ENCODE measurements around the gene CBFB. TPM values are rescaled to one million over a fixed set of nuclear protein-coding genes. Genes with fewer than 3 reads are reported as not detected.

CBFB gene
- total RNA-seq, 4 donors from 2014 or later, result 42.4 to 76.3 (median 48.2) TPM

GRCh38 chr16:67129422-67129821 lies 100.5 kb downstream of the CBFB start:
- intact Hi-C loops (cut with DNase I; ENCODE audit: low total_unique reads), result no loop called here
- TF ChIP-seq POLR2A (IDR thresholded peaks at IDR 0.05) (no peak), CTCF (IDR thresholded peaks at IDR 0.05) (no peak)
- DNase-seq (ENCODE audit: low spot score in 2 of 2), result no peak
- 98 to 100% methylated on average over 3 of the region's 3 CpGs for WGBS, 2 donors
- H3K4me3 ChIP-seq (ENCODE audit: low read depth, poor library complexity, severe bottlenecking), result no peak overlapping the region

DNA sequence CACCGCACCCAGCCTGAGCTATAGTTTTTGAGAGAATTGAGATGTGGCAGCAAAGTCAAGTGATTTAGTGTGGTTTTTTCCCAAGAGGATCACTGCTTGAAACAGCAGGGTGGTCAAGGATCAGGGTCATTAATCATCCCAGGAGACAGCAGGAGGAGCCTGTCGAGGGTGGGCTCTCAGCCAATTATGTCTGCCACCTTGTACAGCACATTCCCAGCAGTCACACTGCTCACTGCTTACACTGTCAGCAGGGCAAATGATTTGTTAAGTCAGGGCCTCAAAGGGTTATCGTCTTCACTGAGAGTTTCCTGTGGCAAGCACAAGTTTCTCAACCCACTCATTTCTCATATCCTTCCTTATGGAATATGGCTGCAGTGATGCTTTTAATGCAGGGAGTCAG lies 108.7 kb downstream of the CBFB start:
- intact Hi-C loops (cut with DNase I; ENCODE audit: low total_unique reads), result no loop called here
- 58 to 64% methylated on average over 3 of the region's 3 CpGs for WGBS, 2 donors

GRCh38 chr16:67141391-67141790 lies 112.4 kb downstream of the CBFB start:
- no peak overlapping the region for H3K4me3 ChIP-seq (ENCODE audit: low read depth, poor library complexity, severe bottlenecking)
- WGBS, 2 donors, result 94 to 96% methylated on average over 9 to 13 of the region's 13 CpGs
- DNase-seq (ENCODE audit: low spot score in 2 of 2), result no peak
- TF ChIP-seq CTCF (IDR thresholded peaks at IDR 0.05) (no peak), POLR2A (IDR thresholded peaks at IDR 0.05) (no peak)
- intact Hi-C loops (cut with DNase I; ENCODE audit: low total_unique reads), result no loop called here

More for the DNA sequence above, 108.7 kb downstream of the CBFB start:
- no peak for DNase-seq (ENCODE audit: low spot score in 2 of 2)
- TF ChIP-seq CTCF (IDR thresholded peaks at IDR 0.05), result no peak
- no peak overlapping the region for H3K4me3 ChIP-seq (ENCODE audit: low read depth, poor library complexity, severe bottlenecking)

- no peak overlapping the region for H3K4me3 ChIP-seq (ENCODE audit: low read depth, poor library complexity, severe bottlenecking)
- no peak for DNase-seq (ENCODE audit: low spot score in 2 of 2)
- TF ChIP-seq CTCF (IDR thresholded peaks at IDR 0.05), result no peak
- TF ChIP-seq POLR2A (IDR thresholded peaks at IDR 0.05), result no peak
- intact Hi-C loops (cut with DNase I; ENCODE audit: low total_unique reads), result no loop called here
- 82 to 88% methylated on average over 6 to 8 of the region's 9 CpGs for WGBS, 2 donors
Measured at GRCh38 chr16:67142342-67142741, 113.4 kb downstream of the CBFB start.

GRCh38 chr16:67144943-67145342 lies 116.0 kb downstream of the CBFB start:
- WGBS, 2 donors, result 90 to 94% methylated on average over 2 of the region's 2 CpGs
- intact Hi-C loops (cut with DNase I; ENCODE audit: low total_unique reads), result no loop called here
- no peak for DNase-seq (ENCODE audit: low spot score in 2 of 2)
- TF ChIP-seq CTCF (IDR thresholded peaks at IDR 0.05) (no peak), POLR2A (IDR thresholded peaks at IDR 0.05) (no peak)
- H3K4me3 ChIP-seq (ENCODE audit: low read depth, poor library complexity, severe bottlenecking), result no peak overlapping the region

- TF ChIP-seq POLR2A (IDR thresholded peaks at IDR 0.05), result no peak
- TF ChIP-seq CTCF (IDR thresholded peaks at IDR 0.05), result no peak
- no peak for DNase-seq (ENCODE audit: low spot score in 2 of 2)
- H3K4me3 ChIP-seq (ENCODE audit: low read depth, poor library complexity, severe bottlenecking), result no peak overlapping the region
- intact Hi-C loops (cut with DNase I; ENCODE audit: low total_unique reads), result no loop called here
- 87 to 93% methylated on average over 2 of the region's 2 CpGs for WGBS, 2 donors
Measured at GRCh38 chr16:67145746-67146145, 116.8 kb downstream of the CBFB start.

All from lower leg skin (tissue), 4 donors.